GDM1 (cell line): Measurements from ENCODE around the gene GRIN3A.
"Not testable (repeated sequence)": the region's sequence is repeated elsewhere in the genome, so short reads cannot be mapped to it uniquely, and the experiment has no call there.

Source experiments
- DNase-seq: peaks from one replicate; lab custom pipeline; 2025; lab: John Stamatoyannopoulos, UW

The GRIN3A gene

DNA sequence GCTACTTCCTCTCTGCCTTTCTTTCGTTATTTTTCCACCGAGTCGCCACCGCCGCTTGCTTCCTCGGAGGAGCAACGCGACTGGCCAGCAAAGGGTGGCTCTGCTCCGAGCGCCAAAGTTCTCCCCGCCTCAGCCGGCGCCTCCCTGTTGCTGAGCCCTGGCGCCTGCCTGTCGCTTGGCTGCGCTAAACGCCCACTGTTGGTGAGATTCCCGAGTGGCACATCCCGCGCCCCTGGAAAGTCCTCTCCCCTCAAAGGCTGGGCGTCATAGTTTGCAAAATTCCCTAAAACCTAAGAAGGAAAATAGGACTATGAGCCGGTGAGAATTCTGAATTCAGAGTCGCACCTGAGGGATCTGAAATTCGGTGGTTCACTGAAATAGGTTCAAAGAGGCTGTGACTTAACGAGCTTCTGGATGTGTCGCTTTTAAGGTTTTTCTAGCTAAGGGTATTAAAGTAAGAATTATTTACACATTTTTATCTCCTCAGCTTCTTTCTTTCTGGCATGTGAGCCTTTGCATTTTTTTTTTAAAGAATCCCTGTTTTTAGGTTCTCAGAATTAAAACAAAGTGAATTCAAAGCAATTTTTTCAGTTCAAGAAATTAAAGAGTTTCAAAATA is at the start of gene GRIN3A:
Gene GRIN3A (minus strand): TSS at position 82 of the 618 bp plus-strand sequence. CDS start 668 bp downstream, outside the sequence.
- no peak for DNase-seq

DNA sequence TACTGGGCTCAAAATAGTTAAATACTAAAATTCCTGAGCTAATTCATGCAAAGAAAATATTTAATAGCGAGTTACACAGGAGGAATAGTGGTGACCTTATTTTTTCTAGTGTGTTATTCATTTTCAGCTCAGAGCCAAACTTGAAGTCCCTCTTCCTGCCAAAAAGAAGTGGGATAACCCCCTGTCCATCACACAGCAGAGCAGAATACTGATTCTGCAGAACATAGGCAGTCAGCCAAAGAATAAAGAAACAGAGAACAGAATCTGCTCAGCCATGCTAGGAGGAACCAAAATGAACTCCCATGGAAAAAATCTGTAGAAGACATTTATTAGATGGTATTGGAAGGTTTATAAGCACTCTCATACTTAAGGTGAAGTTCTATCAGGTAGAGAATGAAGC is 49.4 kb upstream of the GRIN3A start:
- DNase-seq, result no peak

DNA sequence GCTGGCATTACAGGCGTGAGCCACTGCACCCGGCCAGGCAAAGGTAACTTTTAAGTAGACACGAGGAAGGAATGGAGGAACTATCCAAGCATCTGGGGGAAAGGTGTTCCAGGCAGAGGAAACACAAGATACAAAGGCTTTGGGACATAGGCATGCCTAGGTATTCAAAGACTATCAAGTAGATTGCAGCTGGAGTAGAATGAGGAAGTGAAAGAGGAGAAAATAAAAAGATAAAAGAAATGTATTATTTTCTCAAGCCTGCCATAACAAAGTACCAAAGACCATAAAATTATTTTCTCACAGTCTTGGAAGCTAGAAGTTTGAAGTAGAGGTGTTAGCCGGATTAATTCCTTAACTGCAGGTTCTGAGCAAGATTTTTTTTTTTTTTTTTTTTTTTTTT is 39.9 kb upstream of the GRIN3A start:
- no peak for DNase-seq

DNA sequence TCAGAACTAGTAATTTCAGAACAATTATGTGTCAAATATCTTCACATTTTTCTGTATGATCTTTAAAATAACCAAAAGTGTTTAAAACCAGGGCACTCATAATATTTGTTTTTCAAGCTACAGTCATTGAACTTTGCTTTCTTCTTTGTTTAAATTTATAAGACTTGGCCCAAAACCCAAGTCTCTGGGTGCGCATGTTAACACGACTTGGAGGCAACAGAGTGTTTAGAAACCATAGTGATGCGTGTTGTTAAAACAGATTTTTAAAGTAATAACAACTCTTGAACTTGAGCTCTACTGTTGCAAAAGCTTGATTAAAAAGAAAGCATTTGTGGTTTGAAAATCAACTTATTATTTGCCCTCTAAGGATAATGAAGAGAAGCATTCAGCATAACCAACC is 26.0 kb upstream of the GRIN3A start:
- DNase-seq, result no peak

DNA sequence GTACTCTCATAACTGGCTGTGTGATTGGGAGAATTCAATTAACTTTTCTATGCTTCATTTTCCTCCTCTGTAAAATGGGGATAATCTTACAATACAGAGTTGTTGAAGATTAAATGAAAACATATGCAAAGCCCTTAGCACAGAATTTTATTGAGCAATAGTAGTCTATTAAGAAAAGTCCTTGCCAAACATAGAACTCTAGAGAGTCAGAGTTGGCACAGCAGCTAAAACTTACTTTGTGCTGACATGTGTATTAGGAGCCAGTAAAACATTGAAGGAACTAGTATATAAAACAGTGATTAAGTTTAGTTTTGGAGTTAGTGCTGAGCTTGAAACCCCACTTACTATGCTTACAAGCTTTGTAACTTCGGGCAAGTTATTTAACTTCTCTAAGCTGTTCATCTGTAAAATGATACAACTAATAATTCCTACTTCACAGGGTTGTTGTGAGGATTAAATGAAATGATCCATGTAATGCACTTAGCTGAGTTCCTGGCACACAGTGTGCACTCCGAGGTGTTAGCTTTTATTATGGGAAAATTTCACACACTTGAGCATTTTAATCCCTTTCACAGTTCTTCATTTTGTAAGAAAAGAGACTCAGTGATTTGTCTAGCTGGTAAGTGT is 20.0 kb upstream of the GRIN3A start:
- DNase-seq, result no peak

DNA sequence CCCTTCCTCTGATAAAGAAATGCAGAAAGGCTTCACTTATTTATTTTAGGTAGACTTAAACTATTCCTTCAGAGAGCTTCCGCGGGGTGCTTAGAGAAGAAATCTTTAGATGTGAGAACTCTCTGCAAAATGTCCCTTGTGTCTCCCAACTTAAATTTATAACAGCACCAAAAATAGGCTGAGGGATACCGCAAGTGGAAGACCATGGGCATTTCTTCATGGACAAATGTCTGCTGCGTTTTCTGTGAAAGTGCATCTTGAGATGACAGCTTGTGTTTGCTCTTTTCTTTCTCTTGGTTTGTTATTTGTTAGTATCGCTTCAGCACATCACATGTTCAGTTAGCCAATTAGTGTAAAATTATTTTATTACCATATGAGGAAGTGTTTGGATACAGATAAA is 15.3 kb upstream of the GRIN3A start:
- no peak for DNase-seq

DNA sequence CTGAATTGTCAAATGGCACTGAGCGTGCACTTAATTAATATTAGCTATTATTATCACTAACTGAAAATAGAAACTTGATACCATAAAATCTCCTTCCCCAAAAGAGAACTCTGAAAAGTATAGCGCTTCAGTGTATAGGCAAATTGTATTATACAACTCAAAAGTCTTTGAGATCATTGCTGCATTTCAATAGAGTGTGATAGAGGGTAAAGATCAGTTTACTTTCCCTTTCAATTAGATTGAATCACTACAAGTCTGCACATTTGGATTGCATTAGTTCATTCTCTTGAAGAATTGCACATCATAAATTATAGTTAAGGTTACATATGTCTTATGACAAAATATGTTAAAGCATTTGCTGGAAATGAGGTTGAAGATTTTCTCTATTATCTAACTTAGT is 13.4 kb upstream of the GRIN3A start:
- DNase-seq, result no peak

DNA sequence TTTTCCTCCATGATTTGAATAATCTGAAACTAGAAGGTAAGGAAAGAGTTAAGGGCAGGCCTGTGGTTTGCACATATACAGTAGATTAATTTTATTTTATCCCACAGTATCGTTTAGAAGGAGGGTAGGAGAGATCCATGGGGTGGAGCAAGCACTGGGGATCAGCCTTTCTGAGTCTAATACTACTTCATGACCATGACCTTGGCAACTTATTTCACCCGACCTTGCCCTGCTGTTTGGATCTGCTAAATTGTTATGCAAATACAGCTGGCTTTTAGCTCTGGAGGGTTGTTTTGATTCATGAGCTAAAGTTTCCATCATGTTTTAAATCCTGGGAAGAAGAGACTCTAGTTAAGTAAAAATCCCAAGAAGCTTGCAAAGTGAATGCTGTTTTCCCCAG is 864 bp upstream of the GRIN3A start:
- DNase-seq, result no peak

DNA sequence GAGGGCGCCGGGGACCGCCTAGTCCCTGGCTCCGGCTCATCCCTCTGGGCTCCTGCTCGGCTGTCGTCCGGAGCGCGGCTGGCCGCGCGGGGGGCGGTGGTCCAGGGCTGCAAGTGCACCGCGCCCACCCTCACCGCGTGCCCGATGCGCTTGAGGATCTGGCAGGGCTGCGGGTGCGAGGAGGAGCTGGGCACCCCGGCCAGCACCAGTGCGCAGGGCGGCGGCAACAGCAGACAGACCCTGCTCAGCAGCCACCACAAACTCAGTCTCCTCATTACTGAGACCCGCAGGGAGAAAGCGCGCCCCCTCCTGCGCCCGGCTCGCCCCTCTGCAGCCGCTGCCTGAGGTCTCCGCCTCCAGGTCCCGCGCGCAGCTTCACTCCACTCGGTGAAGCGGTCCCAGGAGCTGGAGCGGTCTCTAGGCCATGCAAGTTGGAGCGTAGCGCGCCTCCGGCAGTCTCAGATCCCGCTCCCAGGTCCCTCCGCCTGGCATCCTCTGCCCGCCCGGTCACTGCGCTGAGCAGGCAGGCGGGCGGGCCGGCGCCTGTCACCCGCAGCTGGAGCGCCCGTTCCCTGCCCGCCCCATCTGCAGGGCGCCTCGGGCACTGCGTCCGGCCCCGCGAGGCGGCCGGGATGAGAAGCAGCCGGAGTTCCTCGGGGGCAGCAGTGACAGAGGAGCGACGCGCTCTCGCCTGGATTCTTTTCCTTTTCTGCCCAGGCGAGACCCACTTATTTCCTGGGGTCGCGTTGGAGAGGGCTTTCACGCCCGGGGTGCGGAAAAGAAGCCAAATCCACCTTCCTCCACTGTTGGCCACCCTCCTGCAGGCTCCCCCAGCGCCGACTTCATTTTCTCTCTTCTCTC is 512 bp downstream of the GRIN3A start:
- DNase-seq, result no peak

DNA sequence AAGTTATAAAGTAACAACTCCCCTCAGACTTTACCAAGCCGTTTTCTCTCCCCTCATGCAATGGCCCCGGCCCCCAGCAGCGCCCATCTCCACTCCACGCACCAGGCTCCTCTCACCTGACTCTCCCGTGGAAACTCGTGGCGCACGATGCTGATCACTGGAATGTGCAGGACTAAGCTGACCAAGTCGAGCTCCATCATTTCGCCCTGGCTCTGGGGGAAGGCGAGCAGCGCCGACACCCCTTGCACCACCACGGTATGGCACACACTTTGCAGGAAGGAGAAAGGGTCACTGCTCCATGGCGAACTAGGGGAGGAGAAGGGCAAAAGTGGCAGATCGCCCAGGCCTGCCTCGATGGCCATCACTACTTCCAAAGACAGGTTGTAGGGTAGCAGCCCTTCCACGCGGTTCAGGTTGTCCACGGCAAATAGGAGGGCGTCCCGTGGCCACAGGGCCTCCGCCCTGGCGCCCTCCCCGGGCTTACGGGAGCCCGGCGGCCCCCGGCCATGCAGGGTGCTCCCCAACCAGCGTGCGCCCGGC is 1.2 kb downstream of the GRIN3A start:
- no peak for DNase-seq

DNA sequence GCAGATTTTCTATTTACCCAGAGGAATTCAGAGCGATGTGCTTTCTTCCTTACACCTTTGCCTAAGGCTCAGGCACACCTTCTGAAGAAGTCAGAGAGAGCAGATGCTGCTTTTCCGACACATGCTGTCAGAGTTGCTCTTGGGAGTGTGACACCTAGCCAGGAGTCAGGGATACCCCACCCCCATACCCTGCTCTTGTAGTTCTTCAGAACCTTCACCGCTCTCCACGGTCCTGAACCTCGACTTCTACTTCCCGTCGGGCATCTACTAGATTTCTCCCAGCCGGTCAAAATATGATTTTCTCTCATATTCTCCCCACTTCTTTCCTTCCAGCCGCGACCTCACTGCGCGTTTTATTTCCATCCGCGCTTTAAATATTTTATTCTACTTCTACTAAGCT is 1.7 kb downstream of the GRIN3A start:
- no peak for DNase-seq

DNA sequence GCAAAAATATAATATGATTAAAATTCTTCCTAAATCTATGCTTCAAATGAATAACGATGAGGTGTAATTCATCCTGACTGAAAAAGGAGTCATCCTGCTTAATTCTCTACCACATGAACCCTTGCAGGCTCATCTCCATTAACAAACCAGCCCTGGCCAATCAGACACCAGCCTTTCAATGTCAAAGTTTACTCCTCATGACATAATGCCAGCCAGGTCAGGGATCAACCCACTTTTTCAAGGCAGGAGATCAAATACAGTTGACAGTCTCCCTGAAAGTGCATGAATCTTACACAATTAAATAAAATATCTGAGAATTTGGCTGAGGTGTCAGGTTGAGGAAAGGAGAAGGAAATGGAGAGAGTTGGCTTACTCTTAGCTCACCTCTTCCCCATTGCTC is 7.0 kb downstream of the GRIN3A start:
- DNase-seq, result no peak

DNA sequence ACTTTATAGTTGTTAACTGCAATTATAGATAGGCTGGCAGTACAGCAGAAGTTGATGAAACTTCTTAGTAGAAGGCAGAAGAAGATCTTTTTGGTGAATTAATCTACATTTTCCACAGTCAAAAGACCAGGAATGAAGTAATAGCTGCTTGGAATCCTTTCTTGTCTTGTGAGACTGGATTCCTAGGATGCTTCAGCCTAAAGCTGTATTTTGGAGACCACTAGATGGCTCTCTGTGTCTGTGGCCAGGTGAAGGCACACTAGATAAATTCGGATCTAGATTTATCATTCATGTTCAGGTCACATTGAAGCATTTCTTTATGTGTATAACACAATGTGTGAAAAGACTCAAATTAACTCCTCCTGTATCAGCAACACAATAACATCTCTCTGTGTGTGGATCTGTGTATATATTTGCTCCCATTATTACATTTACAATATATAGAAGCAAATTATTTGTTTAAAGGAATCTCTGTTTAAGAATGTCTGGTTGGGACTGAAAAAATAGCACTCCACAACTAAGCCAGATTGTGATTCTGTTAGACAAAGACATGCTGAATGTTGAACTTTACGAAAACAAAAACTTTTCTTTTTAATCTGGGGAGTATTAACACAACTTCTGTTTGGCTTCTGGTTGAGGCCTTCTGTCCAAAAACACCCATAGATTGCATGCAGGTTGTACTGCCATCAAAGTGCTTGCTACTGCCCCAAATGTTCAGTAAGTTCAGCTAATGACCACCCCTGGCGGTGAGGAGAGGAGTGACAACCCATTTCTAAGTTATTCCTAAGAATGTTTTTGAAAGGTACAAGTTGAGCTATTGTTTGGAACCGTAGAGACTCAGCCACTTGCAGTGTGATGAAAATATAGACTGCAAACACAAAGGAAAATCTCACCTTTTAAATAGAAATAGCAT is 10.6 kb downstream of the GRIN3A start:
- no peak for DNase-seq

DNA sequence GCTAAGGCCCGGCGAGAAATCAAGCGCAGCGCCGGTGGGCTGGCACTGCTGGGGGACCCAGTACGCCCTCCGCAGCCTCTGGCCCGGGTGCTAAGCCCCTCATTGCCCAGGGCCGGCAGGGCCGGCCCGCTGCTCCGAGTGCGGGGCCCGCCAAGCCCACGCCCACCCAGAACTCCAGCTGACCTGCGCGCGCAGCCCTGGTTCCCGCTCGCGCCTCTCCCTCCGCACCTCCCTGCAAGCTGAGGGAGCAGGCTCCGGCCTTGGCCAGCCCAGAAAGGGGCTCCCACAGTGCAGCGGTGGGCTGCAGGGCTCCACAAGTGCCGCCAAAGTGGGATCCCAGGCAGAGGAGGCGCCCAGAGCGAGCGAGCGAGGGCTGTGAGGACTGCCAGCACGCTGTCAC is 14.2 kb downstream of the GRIN3A start:
- DNase-seq, result not testable (repeated sequence)

DNA sequence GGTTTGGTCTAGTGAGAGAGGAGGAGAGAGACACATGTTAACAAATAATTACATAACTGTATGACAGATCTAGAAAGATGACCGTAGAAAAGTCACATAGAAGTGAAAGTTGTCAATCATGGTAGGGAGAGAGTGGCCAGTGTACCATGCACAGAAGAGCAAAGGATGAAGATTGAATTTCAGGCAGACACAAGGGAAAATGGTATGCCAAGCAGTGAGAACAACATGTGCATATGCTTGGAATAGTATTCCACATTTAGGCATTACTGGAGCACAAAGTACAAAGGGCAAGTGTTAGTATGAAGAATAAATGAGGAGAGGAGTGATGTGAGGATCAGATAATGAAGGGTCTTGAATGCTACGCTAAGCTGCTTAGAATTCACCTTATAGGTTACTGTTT is 20.3 kb downstream of the GRIN3A start:
- no peak for DNase-seq

DNA sequence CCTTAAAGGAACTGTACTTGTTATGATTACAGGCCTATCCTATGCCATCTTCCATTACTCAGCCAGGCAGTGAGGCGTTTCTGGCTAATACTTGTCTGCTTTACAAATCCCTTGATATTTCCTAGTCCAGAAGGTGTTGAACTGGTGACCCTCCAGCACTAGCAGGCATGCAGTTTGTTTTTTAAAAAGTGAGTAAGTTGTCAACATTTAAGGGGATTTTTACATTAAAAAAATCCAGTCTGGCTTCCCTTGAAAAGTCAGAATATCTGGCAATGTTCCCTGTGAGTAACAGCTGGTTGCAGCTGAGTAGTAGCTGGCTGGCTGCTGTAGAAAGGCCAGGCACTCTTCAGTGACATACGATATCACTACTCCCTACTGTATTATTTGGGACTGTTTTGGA is 21.8 kb downstream of the GRIN3A start:
- DNase-seq, result no peak

DNA sequence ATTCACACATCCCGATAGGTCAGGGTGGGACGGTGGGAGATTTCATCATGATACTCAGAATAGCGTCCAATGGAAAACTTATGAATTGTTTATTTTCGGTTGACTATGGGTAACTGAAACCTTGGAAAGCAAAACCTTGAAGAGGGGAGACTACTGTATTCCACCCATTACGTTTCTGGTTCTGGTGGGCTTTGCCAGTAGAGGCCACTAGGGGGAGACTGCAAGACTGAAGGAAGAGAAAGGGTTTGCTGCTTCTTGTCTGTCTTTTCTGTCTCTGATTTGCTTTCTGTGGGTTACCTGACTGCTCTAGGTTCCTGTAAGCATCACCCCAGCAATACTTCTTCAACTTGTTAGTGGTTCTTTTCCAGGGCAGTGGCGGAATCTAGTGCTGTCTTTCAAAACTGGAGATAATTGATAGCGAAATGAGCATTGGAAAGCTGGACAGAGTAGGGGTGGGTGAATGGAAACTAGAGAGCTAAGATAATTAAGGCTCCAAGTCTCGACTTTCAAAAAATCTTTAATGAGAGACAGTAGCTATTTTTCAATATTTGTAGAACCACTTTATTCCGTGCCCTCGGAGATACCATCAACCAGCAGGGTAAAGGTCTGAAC is 27.0 kb downstream of the GRIN3A start:
- no peak for DNase-seq

DNA sequence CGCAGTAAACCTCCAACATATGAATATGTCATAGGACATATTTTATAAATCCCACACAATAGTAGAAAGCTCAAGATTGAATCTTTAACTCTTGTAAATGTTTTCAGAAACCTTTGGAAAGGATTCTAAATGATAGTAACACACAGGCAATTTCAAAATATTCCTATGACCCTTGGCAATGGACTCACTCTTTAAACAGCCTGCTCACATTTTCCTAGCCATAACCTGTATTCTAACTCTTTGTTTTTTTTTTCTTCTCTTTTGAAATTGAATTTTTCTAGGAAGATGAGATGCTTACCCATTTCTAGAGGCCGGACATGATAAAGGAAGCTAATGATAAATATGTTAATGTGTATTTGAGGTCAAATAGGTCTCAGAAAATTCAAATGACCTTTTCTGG is 29.6 kb downstream of the GRIN3A start:
- no peak for DNase-seq

DNA sequence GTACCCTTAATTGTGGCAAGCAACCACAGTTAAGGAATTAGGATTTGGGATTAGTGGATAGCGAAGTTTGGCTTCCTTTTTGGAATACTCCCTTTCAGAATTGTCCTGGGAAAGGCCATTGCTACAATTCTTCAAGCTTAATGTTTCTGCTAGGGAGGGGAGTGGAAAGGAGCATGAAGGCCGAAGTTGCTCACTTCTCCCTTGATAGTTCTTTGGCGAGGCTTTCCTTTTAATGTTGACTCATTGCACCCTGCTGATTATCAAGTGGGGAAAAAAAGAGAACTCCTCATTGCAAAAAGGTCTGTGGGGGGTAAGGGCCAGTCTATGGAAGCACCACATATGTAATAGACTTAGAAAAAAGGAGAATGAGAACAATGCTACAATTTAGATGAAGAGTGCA is 30.7 kb downstream of the GRIN3A start:
- DNase-seq, result no peak

DNA sequence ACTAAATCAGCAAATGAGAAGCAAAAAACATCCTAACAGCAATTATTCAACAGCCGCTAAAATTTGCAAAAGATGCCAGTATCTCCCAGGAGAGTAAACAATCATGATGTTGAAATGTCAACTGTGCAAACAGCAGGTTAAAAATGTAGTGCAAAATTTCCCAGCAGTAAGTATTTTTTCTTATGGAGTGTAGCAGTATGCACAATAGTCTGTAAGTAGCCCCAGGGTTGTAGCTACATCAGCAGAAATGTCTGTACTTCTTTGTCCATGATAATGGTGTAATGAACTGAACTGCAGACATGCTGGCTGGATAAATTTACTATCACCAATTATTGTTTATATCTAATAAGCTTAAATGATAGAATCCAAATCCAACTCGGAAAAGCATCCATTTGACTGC is 31.4 kb downstream of the GRIN3A start:
- no peak for DNase-seq

DNA sequence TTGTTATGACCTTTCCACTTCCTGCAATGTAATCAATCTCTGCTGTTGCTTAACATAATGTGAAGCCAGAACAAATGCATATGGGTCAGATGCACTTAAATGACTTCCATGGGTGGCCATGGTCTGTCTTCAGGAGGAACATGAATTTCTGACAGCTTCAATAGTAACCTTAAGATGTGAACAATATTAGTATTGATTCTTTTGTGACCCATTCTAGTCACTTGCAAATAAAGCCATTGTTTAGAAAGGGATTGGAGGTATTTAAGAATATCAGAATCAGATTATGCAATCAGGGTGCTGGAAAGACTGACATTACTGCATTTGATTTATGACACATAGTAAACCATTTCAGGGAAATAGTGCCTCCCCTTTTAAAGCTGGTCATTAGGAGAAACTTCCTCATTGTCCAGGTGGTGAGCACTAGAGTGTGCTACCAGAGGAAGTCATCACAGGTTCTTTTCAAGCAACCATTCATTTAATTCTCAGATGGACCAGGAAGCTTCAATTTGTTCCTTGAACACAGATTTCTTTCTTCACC is 32.1 kb downstream of the GRIN3A start:
- no peak for DNase-seq
